GM23338 (cell line): ENCODE data around the gene MSH4. TPM values are rescaled to one million over a fixed set of nuclear protein-coding genes. Genes with fewer than 3 reads are reported as not detected.

Experiments used
- ATAC-seq: fragments of 200-7000 bp; cut with Tn5 transposase; 3 replicates; pipeline ENCODE4 v1.9.1; 2020
- DNase-seq: peaks from one replicate; pipeline ENCODE4 v3.0.0-alpha.2; 2015; ENCODE audit warnings: low spot score
- H2AFZ ChIP-seq: fragments of 200-600 bp; sonication (generic); 2 replicates; pipeline ENCODE4 v1.8.0; 2016; ENCODE audit warnings: antibody characterized with exemption, mild to moderate bottlenecking, moderate library complexity
- H3F3A ChIP-seq: fragments of 200-600 bp; sonication (generic); replicated peaks from 2 replicates; pipeline ENCODE4 v1.8.0; 2017; ENCODE audit warnings: antibody characterized with exemption, mixed run types, low read depth
- H3K27ac ChIP-seq: fragments of 200-600 bp; sonication (generic); 2 replicates; pipeline ENCODE4 v1.6.1; 2016; ENCODE audit warnings: low read depth
- H3K27me3 ChIP-seq: fragments of 200-600 bp; sonication (generic); 2 replicates; pipeline ENCODE4 v1.8.0; 2016; ENCODE audit warnings: mild to moderate bottlenecking, mixed run types, moderate library complexity; ENCODE audit not compliant: insufficient read depth
- H3K36me3 ChIP-seq: fragments of 200-600 bp; sonication (generic); 2 replicates; pipeline ENCODE4 v1.8.0; 2016; ENCODE audit warnings: mild to moderate bottlenecking; ENCODE audit not compliant: insufficient read depth
- H3K4me1 ChIP-seq: fragments of 200-600 bp; sonication (generic); 2 replicates; pipeline ENCODE4 v1.8.0; 2016; ENCODE audit warnings: mild to moderate bottlenecking, moderate library complexity; ENCODE audit not compliant: insufficient read depth
- H3K4me2 ChIP-seq: fragments of 200-600 bp; sonication (generic); 2 replicates; pipeline ENCODE4 v1.7.1; 2017; ENCODE audit warnings: mixed run types
- H3K4me3 ChIP-seq: fragments of 200-600 bp; sonication (generic); 2 replicates; pipeline ENCODE4 v1.6.1; 2016; ENCODE audit warnings: mixed run types
- H3K79me2 ChIP-seq: fragments of 200-600 bp; sonication (generic); replicated peaks from 2 replicates; pipeline ENCODE4 v1.8.0; 2017; ENCODE audit warnings: mild to moderate bottlenecking; ENCODE audit not compliant: insufficient read depth
- H3K9me2 ChIP-seq: fragments of 200-600 bp; sonication (generic); 2 replicates; pipeline ENCODE4 v1.8.0; 2017; ENCODE audit not compliant: insufficient read depth
- H4K20me1 ChIP-seq: fragments of 200-600 bp; sonication (generic); replicated peaks from 2 replicates; pipeline ENCODE4 v1.8.0; 2017; ENCODE audit warnings: mild to moderate bottlenecking; ENCODE audit not compliant: insufficient read depth
- H3K27ac Mint-ChIP-seq: 2 replicates; pipeline ENCODE4 v1.8.0; 2020; ENCODE audit warnings: inconsistent platforms, mild to moderate bottlenecking, moderate library complexity, mixed read lengths
- H3K27me3 Mint-ChIP-seq: 3 replicates; pipeline ENCODE4 v1.8.0; 2022; ENCODE audit warnings: low read depth, mild to moderate bottlenecking, moderate library complexity, mixed read lengths, inconsistent platforms; ENCODE audit not compliant: insufficient read depth, poor library complexity
- H3K36me3 Mint-ChIP-seq: 3 replicates; pipeline ENCODE4 v1.8.0; 2021; ENCODE audit warnings: low read depth, mild to moderate bottlenecking, inconsistent platforms, moderate library complexity, mixed read lengths
- H3K4me1 Mint-ChIP-seq: 3 replicates; pipeline ENCODE4 v1.8.0; 2020; ENCODE audit warnings: mild to moderate bottlenecking, inconsistent platforms, mixed read lengths
- H3K4me3 Mint-ChIP-seq: 3 replicates; pipeline ENCODE4 v1.8.0; 2021; ENCODE audit warnings: moderate library complexity, mild to moderate bottlenecking, inconsistent platforms, mixed read lengths
- H3K9me3 Mint-ChIP-seq: 3 replicates; pipeline ENCODE4 v1.8.0; 2020; ENCODE audit warnings: moderate library complexity, mild to moderate bottlenecking, inconsistent platforms, mixed read lengths
- CREB1 ChIP-seq: fragments of 250-450 bp; sonication (Bioruptor Pico); IDR thresholded peaks from 2 replicates; pipeline ENCODE4 v1.5.0; 2020; ENCODE audit warnings: low read depth, mild to moderate bottlenecking, moderate library complexity
- CTCF ChIP-seq, 2 experiments: fragments of 200-600 bp in 1 of 2; sonication (generic) in 1 of 2; conservative IDR thresholded peaks; 2 replicates each; pipeline versions ENCODE4 v1.5.1 to v1.6.1; 2016 to 2017; ENCODE audit warnings: antibody characterized with exemption in 2 of 2, low read depth in 2 of 2, mild to moderate bottlenecking in 2 of 2, moderate library complexity in 1 of 2
- ETS1 ChIP-seq: IDR thresholded peaks from 2 replicates; pipeline ENCODE4 v1.6.1; 2016; ENCODE audit warnings: antibody characterized with exemption
- EZH2 ChIP-seq: fragments of 200-600 bp; sonication (generic); IDR thresholded peaks from one replicate; pipeline ENCODE4 v1.8.0; 2017; ENCODE audit warnings: antibody characterized with exemption, mild to moderate bottlenecking, low read depth; ENCODE audit not compliant: unreplicated experiment
- EZH2phosphoT487 ChIP-seq: fragments of 200-600 bp; sonication (generic); IDR thresholded peaks from one replicate; pipeline ENCODE4 v1.8.1; 2018; ENCODE audit warnings: antibody characterized with exemption; ENCODE audit not compliant: unreplicated experiment
- JUNB ChIP-seq: IDR thresholded peaks from one replicate; pipeline ENCODE4 v1.6.1; 2016; ENCODE audit warnings: antibody characterized with exemption; ENCODE audit not compliant: unreplicated experiment
- NANOG ChIP-seq: IDR thresholded peaks from 2 replicates; pipeline ENCODE4 v1.6.1; 2016; ENCODE audit warnings: antibody characterized with exemption, borderline replicate concordance
- POLR2AphosphoS5 ChIP-seq: IDR thresholded peaks from 2 replicates; pipeline ENCODE4 v1.6.1; 2016; ENCODE audit warnings: antibody characterized with exemption, low read depth
- REST ChIP-seq: IDR thresholded peaks from one replicate; pipeline ENCODE4 v1.6.1; 2018; ENCODE audit warnings: antibody characterized with exemption; ENCODE audit not compliant: unreplicated experiment
- STAT1 ChIP-seq: IDR thresholded peaks from one replicate; pipeline ENCODE4 v1.6.1; 2016; ENCODE audit warnings: antibody characterized with exemption; ENCODE audit not compliant: unreplicated experiment
- ZNF114 ChIP-seq: fragments of 250-450 bp; sonication (Bioruptor Pico); IDR thresholded peaks from 2 replicates; pipeline ENCODE4 v1.5.0; 2020; ENCODE audit warnings: mild to moderate bottlenecking, moderate library complexity
- ZNF331 ChIP-seq: fragments of 250-450 bp; sonication (Bioruptor Pico); IDR thresholded peaks from 2 replicates; pipeline ENCODE4 v1.5.0; 2020; ENCODE audit warnings: low read depth, mild to moderate bottlenecking, moderate library complexity
- ZNF462 ChIP-seq: fragments of 250-450 bp; sonication (Bioruptor Pico); IDR thresholded peaks from 2 replicates; pipeline ENCODE4 v1.5.0; 2020; ENCODE audit warnings: mild to moderate bottlenecking, moderate library complexity
- polyA plus RNA-seq: library from polyadenylated mRNA; unstranded; fragments of >200 nt; fragmentation: Nextera tagmentation; extraction: Ambion mirVana; gene quantifications from 2 replicates; pipeline ENCODE4 v1.2.1, GENCODE V29; 2016
- total RNA-seq: library from RNA; depleted of rRNA; stranded (reverse); fragments of >200 nt; shearing (Covaris generic); gene quantifications from 2 replicates; pipeline ENCODE4 v1.2.3, GENCODE V29; 2014

MSH4 gene
- total and polyA plus RNA-seq, 2 experiments from 2014 or later = 0.10 to 0.24 TPM

GRCh38 chr1:75768016-75768415, 28.7 kb upstream of the MSH4 start:
- Histone ChIP-seq H3K4me2 (no peak overlapping the region), H3K9me2 (no peaks in the 10 kb centered on the region), H3F3A (no peaks in the 10 kb centered on the region), H3K36me3 (no peaks in the 10 kb centered on the region), H4K20me1 (0 out of 2 replicates have a peak, but pooled peaks cover 5% of the 10 kb centered on the region), H3K4me3 (no peak overlapping the region), H3K79me2 (no peaks in the 10 kb centered on the region), H3K27me3 (no peaks in the 10 kb centered on the region), H3K27ac (peak overlapping the region; percentile 67; the same call in 1 of the 2 replicates), H2AFZ (no peak overlapping the region), H3K4me1 (peaks cover 4% of the 10 kb centered on the region; the same call in 1 of the 2 replicates)
- TF ChIP-seq JUNB = no peak
- no peak for TF ChIP-seq CTCF (conservative IDR thresholded peaks at IDR 0.05; ENCODE audit: low read depth in 2 of 2)
- TF ChIP-seq EZH2 = no peak
- no peak for TF ChIP-seq ZNF462 (CRISPR knock-in tag)
- no peak for TF ChIP-seq CREB1 (CRISPR knock-in tag)
- TF ChIP-seq ZNF331 (CRISPR knock-in tag) = no peak
- no peak for TF ChIP-seq ETS1
- no peak for TF ChIP-seq EZH2phosphoT487
- no peak for TF ChIP-seq POLR2AphosphoS5
- no peak for TF ChIP-seq STAT1
- no peak for TF ChIP-seq NANOG
- no peak for TF ChIP-seq ZNF114
- no peak for TF ChIP-seq REST
- Mint-ChIP-seq H3K9me3 (0 out of 3 replicates have a peak, but pooled peaks cover 3% of the 10 kb centered on the region), H3K27ac (no peak overlapping the region), H3K27me3 (no peaks in the 10 kb centered on the region), H3K4me3 (no peak overlapping the region), H3K4me1 (peaks cover 18% of the 10 kb centered on the region), H3K36me3 (no peaks in the 10 kb centered on the region)
- DNase-seq (peak; percentile 46), ATAC-seq (peak; percentile 44; the same call in 2 of the 3 replicates)
